NCI-H446 treated with DMSO at 0.1 percent for 48 hours (cell line): ENCODE measurements around the gene FAM180A.

Experiments used
- DNase-seq: peaks from one replicate; lab custom pipeline; 2025; lab: John Stamatoyannopoulos, UW

The FAM180A gene

DNA sequence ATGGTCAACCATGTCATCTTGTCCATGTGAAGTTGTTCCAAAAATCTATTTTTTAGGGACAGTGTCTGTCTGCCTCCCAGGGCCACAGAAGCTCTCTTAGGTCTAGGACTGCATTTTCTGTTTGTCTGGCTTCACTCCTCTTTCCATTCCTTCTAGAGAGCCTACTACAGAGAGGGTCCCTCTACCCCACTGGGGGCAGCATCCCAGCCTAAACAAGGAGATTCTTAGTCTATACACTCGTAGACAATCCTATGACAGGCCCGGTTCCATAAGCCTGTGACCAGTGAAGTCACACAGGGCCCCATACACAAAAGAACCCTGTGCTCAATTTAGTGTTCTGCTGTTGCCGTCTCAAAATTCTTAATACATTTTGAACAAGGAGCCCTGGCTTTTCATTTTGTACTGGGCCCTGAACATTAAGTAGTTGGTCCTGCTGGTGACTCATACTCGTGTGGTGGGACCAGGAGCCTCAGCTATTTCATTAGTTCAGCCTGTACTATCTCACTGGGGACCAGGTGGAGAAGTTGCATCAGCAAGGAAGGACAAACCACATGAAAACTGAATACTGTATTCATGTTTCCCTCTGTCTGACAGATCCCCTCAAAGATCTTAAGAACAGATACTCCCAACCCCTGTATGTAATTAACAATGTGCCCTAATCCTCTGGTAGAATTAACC, 23.5 kb upstream of the FAM180A start:
- no peak for DNase-seq

DNA sequence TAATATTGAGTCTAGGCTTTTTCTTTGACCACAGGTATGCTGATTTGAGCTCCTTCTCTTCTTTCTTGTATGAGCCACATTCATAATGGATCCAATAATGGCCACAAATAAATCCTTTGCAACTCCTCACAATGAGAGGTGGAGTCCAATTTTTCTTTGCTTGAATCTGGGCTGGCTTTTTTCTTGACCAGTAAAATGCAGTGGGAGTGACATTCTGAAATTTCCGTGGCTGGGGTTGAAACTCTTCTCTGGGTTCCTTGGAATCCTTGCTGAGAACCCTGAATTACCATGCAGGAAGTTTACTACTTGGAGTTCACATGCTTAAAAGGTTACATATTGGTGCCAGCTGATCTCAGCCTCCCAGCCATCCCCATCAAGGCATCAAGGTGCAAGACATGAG, 22.4 kb upstream of the FAM180A start:
- no peak for DNase-seq

DNA sequence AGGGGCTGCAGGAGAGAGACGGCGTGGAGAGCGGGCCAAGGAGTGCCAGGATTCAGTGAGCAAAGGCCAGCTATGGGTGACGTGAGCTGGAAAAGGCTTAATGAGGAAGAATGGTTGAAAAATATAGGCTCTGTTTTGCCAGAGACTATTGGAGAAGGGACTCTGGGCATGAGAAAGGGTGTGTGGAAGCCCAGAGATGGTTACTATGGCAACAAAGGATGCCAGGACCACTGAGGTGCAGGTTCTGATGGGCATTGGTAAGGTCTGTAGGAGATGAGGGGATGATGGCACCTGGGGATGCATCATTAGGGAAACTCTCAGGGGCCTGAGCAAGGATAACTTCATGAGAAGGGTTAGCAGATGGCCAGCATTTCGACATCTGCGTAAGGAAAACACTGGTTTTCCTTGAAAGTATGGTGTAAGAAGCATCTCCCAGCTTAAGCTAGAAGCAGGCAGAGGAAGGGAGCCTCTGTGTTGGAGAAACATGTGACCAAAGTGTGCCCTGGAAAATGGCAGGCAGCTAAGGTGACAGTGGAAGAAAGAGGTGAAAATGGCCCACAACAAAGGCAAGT, 21.6 kb upstream of the FAM180A start:
- DNase-seq = no peak

DNA sequence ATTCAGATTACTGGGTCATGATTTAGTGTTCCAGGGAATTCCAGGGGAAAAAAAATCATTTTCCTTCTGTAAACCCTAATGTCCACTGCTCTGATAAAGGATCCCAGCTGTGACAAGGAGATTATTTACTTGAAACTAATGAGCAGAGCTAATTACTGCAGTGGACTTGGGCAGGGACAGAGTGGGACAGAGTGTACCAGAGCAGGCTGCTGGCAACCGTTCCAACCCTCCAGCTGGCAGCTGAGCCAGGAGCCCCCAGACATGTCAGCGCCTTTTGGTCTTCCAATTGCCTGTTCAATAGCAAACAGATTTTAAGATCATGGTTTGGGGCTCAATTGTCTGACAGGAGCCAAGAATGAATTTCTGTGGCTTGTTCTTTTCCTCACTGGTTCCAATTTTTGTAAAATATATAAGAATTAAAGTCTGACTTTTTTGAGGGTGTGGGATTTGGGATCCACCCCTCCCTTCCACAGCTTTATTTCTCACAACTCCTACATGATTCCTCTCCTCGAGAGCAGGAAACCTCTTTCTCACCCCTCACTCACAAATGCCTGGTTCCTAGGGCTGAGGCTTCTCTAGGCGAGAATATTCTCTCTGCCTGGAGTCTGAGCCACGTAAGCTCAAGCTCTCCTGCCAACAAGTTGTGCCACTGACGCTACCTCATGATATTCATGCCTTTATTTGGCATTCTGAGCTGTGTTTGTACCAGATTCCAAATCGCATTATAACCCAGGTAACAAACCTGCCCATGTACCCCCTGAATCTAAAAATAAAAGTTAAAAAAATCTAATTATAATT, 20.6 kb upstream of the FAM180A start:
- DNase-seq = peak; percentile 22

DNA sequence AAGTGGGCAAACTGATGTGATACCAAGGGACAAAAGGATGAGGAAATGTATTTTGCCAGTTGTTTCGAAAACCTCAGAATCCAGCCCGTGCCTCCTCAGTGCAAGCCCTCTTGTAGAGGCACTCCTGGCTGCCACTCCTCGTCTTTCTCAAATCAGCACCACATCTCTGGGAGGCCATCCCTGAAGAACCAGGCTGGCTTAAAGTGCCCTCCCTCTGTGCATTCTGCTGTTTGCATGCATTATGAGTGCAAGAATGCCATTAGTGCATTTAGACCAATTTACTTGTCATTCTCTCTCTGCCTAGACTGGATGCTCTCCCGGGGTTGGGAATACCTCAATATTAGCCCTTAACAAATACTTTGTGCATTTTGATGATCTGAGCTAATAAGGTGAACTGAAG, 19.9 kb upstream of the FAM180A start:
- no peak for DNase-seq

DNA sequence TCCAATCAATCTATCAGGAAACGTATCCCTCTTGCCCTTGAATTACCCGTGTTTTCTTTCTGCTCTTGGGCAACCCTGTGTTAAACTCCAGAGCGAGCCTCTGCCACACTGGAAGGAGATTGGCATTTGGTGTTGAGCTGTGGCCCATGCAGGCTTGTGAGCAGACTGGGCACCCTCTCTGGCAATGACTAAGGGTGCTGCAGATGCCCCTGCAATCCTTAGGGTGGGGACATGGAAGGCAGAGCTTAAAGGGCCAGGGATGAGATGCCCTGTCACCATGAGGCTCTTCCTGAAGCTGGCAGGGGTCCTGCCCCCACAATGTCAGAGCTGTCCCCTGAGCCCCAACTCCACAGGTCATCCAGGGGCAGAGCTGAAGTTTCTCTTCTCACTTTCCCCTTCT, 19.5 kb upstream of the FAM180A start:
- DNase-seq = no peak

DNA sequence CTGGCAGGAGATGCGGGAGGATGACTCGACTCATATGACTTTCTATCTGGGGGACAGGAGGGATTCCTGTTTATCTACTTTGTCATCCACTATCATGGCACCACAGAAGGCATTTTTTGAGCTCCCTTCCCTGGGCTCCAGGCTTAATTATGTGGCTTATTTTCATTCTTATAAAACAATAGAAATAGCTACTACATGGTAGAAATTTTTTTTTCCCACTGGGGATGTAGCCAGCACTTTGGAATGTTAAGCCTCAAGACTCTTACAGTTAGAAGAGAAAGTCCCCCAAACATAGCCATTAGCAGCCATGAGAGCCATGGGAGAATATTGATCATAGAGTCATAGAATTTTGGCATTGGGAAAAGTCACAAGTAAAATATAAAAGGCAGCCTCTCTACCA, 14.6 kb upstream of the FAM180A start:
- no peak for DNase-seq

DNA sequence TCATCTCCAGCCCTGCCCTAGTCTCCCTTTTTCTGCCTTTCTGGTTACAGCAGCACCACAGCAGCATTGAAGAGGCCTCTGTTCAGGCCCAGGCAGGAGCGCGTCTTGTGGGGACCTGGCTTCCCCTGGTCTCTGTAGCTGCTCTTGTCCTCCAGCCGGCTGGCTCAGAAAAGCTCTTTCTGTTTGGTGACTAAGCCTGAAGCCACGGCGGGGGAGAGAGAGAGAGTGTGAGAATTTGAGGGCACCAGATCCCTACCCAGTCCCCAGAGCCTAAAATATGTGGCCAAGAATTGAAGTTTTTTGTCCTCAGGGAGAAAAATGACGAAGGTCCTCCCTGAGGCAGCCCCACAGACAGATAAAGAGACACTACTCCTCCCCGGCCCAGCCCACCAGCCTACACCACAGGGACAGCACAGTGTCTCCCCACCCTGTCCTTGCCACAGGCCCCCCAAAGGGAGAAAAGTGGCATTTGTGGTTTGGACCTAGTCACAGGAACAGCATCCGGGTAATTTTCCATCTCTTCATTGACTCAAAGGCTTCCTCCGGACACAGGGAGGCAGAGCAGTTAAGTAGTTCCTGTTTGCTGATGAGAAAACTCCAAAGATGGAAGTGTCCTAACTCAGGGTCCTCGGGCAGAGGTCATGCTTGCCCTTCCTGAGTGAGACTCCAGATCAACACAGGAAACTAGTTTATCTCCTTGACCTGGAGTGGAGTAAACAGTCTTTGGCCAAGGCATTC, 13.3 kb upstream of the FAM180A start:
- no peak for DNase-seq

DNA sequence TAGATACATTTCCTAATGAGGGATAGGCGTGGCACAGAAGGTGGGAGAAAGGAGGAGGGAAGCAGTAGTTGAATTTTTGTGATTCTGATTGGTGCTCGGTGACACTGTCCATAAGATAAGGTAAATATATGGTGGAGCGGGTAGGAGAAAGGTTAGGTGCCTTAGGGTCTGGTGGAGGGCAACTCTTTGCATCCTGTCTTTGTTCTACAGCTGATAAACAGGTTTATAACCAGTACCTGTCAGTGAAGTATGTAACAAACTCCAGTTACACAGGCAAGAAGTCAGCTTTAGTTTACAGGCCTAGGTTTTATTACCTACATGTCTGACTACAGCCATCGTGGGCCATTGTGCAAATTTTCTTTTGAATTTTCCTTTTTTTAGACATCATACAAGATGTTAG, 10.9 kb upstream of the FAM180A start:
- no peak for DNase-seq

DNA sequence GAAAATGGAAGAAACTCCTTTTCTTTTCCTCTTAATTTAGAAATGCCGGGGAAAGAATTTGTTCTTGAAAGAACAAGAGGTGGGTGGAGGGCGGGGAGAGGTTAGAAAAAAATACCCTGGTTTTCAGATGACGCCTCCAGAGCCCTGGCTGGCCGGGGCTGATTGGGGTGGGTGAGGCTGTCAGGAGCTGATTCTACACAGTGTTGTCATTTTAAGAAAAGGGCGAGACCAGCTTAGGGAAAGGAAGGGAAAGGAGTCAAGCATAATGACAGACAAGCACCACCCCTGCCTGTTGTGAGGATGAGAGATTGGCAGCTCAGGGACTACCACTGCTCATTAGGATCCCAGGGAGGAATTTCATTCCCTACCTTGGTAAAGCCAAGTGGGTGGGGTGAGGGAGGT, 9.9 kb upstream of the FAM180A start:
- no peak for DNase-seq

DNA sequence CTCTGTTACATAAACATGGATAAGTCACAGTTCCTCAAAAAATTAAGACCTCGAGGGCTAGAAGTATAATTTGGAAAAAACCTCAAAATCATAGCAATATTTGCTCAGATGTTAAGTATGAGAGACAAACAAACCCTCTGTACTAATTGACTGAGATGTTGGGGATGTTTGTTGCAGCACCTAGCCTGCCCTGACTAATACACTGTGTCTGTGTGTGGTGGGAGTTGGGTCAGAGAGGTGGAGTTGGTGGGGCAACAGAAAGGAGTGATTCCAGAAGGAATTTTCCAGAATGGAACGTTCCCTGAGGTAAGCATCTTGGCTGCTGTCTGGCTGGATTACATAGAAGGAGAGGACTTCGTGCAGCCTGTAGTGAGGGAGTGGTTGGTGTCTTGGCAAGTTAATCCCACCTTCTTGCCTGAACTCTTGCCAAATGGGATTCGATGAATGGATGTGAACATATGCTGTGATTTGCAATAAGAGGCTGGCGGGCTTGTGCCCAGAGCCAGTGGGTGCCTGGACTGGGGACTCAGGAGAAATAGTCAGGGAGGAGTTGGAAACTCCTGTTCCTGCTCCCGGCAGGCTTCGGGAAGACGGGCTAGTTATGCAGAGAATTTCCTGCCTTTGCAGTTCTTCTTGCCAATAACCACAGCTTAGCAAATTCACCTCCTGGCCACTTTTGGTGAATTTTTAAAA, 9.3 kb upstream of the FAM180A start:
- peak; percentile 93 for DNase-seq

DNA sequence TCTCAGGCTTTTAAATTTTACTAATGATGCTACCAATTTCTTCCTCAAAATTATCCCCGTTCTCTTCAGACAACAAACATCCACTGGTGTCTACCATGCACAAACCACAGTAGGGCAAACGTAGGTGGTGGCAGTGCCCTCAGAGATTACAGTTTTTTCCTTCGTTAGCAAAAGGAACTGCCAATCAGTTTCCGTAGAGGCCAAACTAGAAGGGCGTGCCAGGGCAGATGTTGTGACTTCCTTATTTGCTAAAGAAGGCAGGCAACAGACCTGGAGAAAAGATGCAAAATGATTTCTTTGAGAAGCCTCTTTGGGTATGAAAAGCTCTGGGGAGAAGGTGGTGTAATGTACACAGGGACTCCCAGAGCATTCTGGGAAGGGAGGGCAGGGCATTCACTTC, 7.6 kb upstream of the FAM180A start:
- DNase-seq = no peak

DNA sequence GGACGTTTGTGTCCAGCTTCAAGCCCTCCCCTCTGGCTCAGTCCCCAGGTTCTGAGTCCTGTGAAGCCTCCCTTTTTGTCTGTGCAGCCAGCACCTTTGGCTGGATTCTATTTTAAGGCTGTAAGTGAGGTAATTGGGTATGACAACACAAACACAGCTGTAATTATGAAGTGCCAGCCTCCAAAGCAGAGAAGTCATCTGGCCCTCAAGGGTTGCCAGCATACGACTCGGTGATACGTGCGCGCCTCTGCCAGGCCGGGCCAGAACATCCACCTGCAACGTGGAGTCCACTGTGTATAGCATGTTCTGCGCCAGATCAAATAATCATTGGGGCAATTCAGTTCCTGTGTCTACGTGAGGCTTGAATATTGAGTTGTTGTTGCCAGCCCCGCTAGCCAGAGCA, 6.7 kb upstream of the FAM180A start:
- DNase-seq = peak; percentile 67

DNA sequence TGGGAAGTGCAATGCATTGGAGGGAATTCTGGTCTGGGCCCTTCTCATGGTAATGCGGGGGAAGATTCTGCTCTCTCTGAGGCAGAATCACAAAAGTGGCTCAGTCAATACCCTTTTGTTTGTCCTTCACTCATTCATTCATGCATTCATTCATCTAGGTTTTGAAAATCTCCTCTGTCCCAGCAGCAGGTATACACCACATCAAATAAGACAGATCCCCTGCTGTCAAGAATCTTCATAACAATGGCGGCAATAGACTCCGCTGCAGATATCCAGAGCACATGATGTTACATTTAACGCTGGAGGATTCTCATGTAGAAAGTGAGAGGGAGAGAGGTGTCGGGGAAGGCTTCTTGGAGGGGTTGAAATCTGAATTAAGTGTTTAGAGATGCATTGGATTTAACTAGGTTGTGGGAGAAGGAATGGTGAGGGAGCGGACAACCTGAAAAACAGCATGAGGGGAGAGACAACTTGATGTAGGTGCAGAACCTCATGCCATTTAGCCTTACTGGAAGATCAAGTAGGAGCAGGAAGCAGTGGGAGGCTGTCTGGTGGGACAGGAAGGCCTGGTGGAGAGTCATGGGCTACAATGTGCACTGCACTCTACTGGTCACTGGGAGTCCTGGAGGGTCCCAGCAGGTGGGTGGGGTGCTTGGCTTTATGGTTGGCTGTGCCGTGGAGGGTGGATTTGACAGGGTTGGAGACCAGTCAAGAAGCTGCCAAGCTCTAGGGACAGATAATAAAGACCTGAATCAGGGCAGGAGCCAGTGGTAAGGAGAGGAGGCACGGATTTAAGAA, 5.2 kb upstream of the FAM180A start:
- no peak for DNase-seq

DNA sequence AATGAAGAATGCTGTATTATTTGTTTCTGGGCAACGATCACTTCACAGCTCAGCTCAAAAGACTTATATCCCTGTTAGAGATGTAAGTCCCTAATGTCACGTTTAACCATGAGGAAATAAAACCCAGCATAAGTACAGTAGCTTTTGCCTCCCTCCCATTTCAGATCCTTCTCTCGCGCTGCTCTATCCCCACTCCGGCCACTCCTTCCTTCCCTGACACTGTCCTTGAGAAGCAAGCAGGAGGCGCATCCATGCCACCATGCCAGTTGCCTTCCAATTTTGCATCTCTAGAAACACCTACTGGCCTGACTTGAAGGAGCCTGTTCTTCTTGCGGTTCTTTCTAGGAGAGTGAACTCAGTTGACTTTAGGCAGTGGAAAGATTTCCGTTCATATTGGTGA, 1.2 kb downstream of the FAM180A start:
- no peak for DNase-seq

DNA sequence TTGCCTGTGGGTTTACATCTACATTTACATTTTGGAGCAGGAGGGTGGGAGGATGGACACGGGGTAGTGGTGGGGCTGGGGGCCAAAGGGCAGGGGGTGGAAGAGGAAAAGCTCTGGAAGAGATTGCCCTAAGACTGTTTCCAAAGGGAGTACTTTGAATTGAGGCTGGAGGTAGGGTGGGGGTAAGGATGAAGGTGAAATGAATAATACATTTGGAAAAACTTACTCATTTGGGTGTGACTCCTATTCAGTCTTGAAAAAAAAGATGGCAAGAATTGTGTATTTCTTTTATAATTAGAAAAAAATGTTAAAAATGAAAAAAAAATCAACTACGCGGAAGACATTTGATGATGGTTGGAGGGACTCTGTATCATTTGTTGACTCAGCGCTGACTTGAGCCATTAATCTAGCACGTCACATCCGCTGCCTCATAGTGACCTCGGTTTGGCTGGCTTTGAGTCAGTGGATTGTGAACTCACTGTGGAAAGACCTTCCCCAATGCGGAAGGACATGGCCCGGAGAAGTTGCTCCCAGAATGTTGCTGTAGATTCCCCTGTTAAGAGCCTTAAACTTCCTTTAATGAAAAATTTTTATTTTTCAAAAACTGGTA, 2.8 kb downstream of the FAM180A start:
- peak; percentile 22 for DNase-seq

DNA sequence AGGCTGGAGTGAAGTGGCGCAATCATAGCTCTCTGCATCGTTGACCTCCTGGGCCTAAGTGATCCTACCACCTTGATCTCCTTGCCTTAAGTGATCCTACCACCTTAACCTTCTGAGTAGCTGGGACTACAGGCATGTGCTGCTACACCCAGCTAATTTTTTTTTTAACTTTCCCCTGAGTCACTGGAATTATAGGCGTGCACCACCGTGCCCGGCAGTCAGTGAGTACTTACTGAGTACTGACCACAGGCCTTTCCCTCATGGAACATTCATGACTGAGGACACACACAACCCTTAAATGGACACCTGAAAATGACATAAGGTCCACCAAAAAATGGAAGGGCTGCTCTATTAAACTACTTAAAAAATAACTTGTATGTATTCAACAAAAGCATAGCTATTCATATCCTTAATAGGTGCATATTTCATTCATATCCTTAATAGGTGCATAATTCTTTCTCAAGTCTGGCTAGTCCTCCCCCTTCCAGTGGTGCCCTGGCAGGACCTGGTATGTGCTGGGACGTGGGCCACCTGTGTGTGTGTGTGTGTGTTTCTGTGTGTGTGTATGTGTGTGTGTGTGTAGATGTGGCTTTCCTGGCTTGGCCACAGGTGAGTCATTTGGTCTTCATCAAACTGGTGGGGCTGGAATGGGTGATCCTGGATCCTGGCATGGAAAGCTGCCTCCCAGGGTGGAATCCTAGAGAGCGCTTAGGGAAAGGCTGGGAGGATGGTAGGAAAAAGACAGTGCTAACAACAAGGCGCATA, 3.5 kb downstream of the FAM180A start:
- DNase-seq = no peak

DNA sequence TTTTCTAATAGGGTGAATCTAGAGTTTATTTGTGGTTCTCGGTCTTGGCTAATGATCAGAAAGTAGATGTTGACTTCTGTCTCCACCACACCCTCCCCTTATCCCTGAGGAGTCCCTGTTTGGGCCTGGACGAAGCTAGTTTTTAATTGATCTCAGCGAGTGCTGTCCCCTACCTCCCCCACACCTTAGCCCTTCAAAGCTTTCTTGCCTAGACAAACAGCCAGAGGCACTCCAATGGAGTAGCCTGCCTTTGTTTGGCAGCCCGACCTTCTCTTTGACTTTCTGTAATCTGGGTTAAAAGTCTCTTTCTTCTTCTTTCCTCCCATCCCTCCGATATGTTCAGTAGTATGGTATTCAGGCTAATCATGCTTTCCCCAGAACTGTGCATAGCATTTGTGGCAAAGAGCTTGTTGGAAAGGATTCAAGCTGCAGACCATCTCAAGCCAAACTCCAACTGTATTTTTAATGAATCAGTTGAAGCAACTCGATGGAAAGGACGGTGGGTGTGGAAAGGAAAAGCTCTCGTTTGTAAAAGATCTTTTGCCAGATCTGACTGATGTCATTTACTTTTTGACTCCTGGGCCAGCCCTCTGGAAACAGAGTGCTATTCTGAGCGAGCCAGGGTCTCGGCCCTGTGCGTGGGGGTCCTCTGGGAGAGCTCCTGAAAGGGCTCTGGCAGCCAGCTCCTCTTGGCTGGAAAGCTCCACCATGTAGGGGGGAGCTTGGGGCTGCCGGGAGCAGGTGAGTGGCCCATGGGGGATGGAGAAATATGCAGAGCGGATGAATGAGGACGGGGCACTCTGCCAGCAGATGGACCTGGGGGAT, 4.5 kb downstream of the FAM180A start:
- DNase-seq = peak; percentile 75

DNA sequence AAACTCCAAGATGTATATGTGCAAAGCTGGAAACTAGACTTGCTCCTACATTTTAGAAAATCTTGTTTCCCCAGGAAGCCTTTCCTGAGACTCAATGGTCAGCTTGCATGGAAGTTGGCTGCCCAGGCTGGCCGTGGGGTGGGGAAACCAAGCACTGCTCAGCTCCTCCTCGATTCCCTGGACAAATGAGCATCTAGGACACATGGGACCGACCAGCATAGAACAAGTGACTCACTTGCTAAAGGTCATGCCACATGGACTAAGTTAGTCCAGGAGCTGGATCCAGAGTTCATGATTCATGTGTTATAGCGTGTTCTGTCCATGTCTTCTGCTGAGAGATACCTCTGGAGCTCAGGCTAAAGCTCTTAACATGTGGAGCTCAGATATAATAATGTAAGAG, 6.2 kb downstream of the FAM180A start:
- DNase-seq = no peak
